ENCODE results near the gene ATP5F1D. TPM values are rescaled to one million over a fixed set of nuclear protein-coding genes. Genes with fewer than 3 reads are reported as not detected.

Gene ATP5F1D
- total RNA-seq, 1 experiment from 2014 or later = 179 TPM

DNA sequence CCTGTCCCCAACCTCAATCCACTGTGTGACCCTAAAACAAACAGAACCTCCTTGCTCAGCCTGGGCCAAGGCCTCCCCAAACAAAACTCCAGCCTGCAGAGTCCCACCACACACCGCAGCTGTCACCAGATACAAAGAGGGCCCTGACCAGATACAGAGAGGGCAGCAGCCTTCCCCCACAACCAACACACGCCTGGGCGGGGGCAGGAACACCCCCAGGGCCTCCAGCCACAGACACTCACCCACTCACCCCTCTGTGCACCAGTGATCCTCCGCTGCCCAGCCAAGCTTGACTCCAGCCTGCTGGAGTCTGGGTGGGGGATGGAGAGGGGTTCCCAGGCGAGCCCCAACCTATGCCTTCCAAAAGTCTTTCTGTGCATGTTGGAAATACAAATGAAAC, 21.6 kb downstream of the ATP5F1D start:
- Histone ChIP-seq H3K4me2 (ENCODE audit: insufficient read depth, insufficient read length, low read length) (no peak overlapping the region), H2BK120ac (ENCODE audit: low read depth, low read length, poor library complexity, severe bottlenecking) (no peak overlapping the region), H3K14ac (ENCODE audit: insufficient read depth, low read length) (no peak overlapping the region), H4K20me1 (ENCODE audit: control insufficient read depth, insufficient read depth, insufficient read length) (no peaks in the 10 kb centered on the region), H3T11ph (ENCODE audit: low read length) (no peak overlapping the region), H2BK5ac (ENCODE audit: insufficient read length, low read length) (no peak overlapping the region), H3K9ac (ENCODE audit: extremely low read depth, insufficient read length, low read length) (no peak overlapping the region), H3K4me1 (ENCODE audit: insufficient read depth, low read length) (peaks cover 4% of the 10 kb centered on the region; the same call in 1 of the 2 replicates), H3K18ac (ENCODE audit: insufficient read length, low read depth, low read length) (no peak overlapping the region), H4K91ac (ENCODE audit: insufficient read length, low read depth, low read length) (no peak overlapping the region), H2BK15ac (ENCODE audit: low read depth, low read length) (no peak overlapping the region), H2BK20ac (ENCODE audit: low read depth, low read length, poor library complexity, severe bottlenecking) (no peak overlapping the region), H3K23ac (ENCODE audit: insufficient read length, low read depth, low read length) (no peak overlapping the region), H2BK12ac (ENCODE audit: insufficient read length, low read depth, low read length) (no peak overlapping the region), H3K56ac (ENCODE audit: insufficient read length, low read depth, low read length) (no peak overlapping the region), H4K8ac (replicated peaks; ENCODE audit: insufficient read length, low read depth, low read length) (no peak overlapping the region), H3K4ac (ENCODE audit: low read depth, low read length) (no peak overlapping the region), H3K79me2 (ENCODE audit: insufficient read depth, low read length) (no peaks in the 10 kb centered on the region), H2AK5ac (ENCODE audit: insufficient read length, low read length) (no peak overlapping the region), H3K27me3 (ENCODE audit: insufficient read depth, low read length) (no peaks in the 10 kb centered on the region), H3K23me2 (ENCODE audit: insufficient read length, low read depth, low read length, poor library complexity, severe bottlenecking) (peaks cover 27% of the 10 kb centered on the region), H4K5ac (ENCODE audit: insufficient read length, low read depth, low read length) (no peak overlapping the region), H3K27ac (ENCODE audit: insufficient read length, low read depth, low read length) (no peak overlapping the region), H2AFZ (ENCODE audit: low read length) (no peak overlapping the region), H3K79me1 (ENCODE audit: insufficient read depth, low read depth, low read length, poor library complexity, severe bottlenecking) (no peaks in the 10 kb centered on the region), H3K9me3 (ENCODE audit: control insufficient read depth, low read depth, low read length) (no peaks in the 10 kb centered on the region)
- H3K9me3 Mint-ChIP-seq = no peaks in the 10 kb centered on the region; a peak in 1 of 5 replicates
- TF ChIP-seq, protein P1, sequence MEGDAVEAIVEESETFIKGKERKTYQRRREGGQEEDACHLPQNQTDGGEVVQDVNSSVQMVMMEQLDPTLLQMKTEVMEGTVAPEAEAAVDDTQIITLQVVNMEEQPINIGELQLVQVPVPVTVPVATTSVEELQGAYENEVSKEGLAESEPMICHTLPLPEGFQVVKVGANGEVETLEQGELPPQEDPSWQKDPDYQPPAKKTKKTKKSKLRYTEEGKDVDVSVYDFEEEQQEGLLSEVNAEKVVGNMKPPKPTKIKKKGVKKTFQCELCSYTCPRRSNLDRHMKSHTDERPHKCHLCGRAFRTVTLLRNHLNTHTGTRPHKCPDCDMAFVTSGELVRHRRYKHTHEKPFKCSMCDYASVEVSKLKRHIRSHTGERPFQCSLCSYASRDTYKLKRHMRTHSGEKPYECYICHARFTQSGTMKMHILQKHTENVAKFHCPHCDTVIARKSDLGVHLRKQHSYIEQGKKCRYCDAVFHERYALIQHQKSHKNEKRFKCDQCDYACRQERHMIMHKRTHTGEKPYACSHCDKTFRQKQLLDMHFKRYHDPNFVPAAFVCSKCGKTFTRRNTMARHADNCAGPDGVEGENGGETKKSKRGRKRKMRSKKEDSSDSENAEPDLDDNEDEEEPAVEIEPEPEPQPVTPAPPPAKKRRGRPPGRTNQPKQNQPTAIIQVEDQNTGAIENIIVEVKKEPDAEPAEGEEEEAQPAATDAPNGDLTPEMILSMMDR (conservative IDR thresholded peaks at IDR 0.05) = no peak
- DNase-seq = no peak
- WGBS (ENCODE audit: extremely low coverage, insufficient read length, low lambda C conversion rate) = no CpG with 5 or more reads among the region's 5 CpGs
- H3K36me3 Mint-ChIP-seq (ENCODE audit: insufficient read depth in 1 of 3, low read depth in 3 of 3) = peaks cover 0 to 20% (median 4%) of the 10 kb centered on the region in 3 experiments; a peak in 6 of 7 replicates
- peak overlapping the region; percentile 31 to 53; a peak in 4 of 5 replicates for H3K4me3 Mint-ChIP-seq
- peak overlapping the region; percentile 21 to 75 (median 66); a peak in 3 of 7 replicates for H3K27ac Mint-ChIP-seq
- H3K27me3 Mint-ChIP-seq (ENCODE audit: low read depth) = peaks cover 9% of the 10 kb centered on the region
- peaks cover 57 to 62% of the 10 kb centered on the region in 2 experiments for H3K4me1 Mint-ChIP-seq

Measured in H9 (cell line).